Nephron progenitor cell (in vitro differentiated cells): ENCODE data around the gene INTS3.

Experiments used
- DNase-seq: peaks from one replicate; pipeline ENCODE4 v3.0.0; 2021
- H3K27ac Mint-ChIP-seq: 2 replicates; pipeline ENCODE4 v1.8.0; 2021; ENCODE audit warnings: mild to moderate bottlenecking, moderate library complexity, mixed read lengths
- H3K27me3 Mint-ChIP-seq: 2 replicates; pipeline ENCODE4 v1.8.0; 2021; ENCODE audit warnings: mild to moderate bottlenecking, low read depth, mixed read lengths; ENCODE audit not compliant: poor library complexity
- H3K36me3 Mint-ChIP-seq: 2 replicates; pipeline ENCODE4 v1.8.0; 2021; ENCODE audit warnings: low read depth, mixed read lengths
- H3K4me1 Mint-ChIP-seq: 2 replicates; pipeline ENCODE4 v1.8.0; 2021; ENCODE audit warnings: mixed read lengths
- H3K4me3 Mint-ChIP-seq: 2 replicates; pipeline ENCODE4 v1.8.0; 2021; ENCODE audit warnings: mild to moderate bottlenecking, moderate library complexity, mixed read lengths
- H3K9me3 Mint-ChIP-seq: 2 replicates; pipeline ENCODE4 v1.8.0; 2021; ENCODE audit warnings: mild to moderate bottlenecking, moderate library complexity, mixed read lengths
- TF ChIP-seq, protein P1 (sequence below): fragments of 200-600 bp; sonication (generic); IDR thresholded peaks from 2 replicates; pipeline ENCODE4 v1.5.0; 2021; ENCODE audit warnings: antibody characterized with exemption

INTS3 gene

DNA sequence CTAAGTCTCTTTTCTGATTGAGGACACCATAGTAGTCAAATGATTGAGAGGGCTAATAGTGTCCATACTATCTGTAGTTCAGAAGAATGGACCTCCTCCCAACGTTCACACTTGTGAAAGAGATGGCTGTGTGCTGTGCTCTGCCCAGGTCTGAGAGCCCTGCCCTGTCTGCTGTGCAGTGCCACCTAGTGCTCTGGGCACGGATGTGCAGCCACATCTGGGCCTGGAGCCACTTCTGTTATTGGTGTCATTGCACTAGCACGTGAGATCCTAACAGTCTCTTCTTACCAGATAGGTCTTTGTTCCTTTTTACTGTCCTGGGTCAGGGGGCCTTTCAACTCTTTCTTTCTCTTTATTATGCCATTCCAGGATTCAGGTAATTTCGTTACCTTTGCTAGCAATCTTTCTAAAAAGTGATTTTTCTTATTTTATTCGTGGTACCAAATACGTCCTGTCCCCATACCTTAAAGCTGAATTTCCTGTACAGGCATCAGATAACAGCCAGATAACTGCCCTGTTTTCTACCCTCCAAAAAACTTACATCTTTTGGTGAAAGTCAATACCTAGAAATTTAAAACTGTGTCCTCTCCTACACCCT lies 21.7 kb downstream of the INTS3 start:
- DNase-seq: peak; percentile 78
- Mint-ChIP-seq H3K9me3 (no peaks in the 10 kb centered on the region), H3K27ac (no peak overlapping the region), H3K36me3 (peaks cover 68% of the 10 kb centered on the region), H3K4me3 (no peak overlapping the region), H3K27me3 (no peaks in the 10 kb centered on the region), H3K4me1 (peaks cover 7% of the 10 kb centered on the region)
- TF ChIP-seq, protein P1, sequence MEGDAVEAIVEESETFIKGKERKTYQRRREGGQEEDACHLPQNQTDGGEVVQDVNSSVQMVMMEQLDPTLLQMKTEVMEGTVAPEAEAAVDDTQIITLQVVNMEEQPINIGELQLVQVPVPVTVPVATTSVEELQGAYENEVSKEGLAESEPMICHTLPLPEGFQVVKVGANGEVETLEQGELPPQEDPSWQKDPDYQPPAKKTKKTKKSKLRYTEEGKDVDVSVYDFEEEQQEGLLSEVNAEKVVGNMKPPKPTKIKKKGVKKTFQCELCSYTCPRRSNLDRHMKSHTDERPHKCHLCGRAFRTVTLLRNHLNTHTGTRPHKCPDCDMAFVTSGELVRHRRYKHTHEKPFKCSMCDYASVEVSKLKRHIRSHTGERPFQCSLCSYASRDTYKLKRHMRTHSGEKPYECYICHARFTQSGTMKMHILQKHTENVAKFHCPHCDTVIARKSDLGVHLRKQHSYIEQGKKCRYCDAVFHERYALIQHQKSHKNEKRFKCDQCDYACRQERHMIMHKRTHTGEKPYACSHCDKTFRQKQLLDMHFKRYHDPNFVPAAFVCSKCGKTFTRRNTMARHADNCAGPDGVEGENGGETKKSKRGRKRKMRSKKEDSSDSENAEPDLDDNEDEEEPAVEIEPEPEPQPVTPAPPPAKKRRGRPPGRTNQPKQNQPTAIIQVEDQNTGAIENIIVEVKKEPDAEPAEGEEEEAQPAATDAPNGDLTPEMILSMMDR: peak; percentile 88

- Mint-ChIP-seq H3K27ac (no peak overlapping the region), H3K36me3 (peaks cover 73% of the 10 kb centered on the region), H3K9me3 (no peaks in the 10 kb centered on the region), H3K27me3 (no peaks in the 10 kb centered on the region), H3K4me3 (no peak overlapping the region), H3K4me1 (peaks cover 7% of the 10 kb centered on the region)
- TF ChIP-seq, protein P1: no peak
- no peak for DNase-seq
Measured at GRCh38 chr1:153750026-153750995, 22.5 kb downstream of the INTS3 start.

GRCh38 chr1:153752072-153752471 lies 24.2 kb downstream of the INTS3 start:
- peaks cover 7% of the 10 kb centered on the region for H3K4me1 Mint-ChIP-seq
- no peaks in the 10 kb centered on the region for H3K9me3 Mint-ChIP-seq
- DNase-seq: no peak
- H3K36me3 Mint-ChIP-seq: peaks cover 70% of the 10 kb centered on the region
- no peak overlapping the region for H3K4me3 Mint-ChIP-seq
- TF ChIP-seq, protein P1: no peak
- peak overlapping the region; percentile 43 for H3K27ac Mint-ChIP-seq
- no peaks in the 10 kb centered on the region for H3K27me3 Mint-ChIP-seq

- H3K27me3 Mint-ChIP-seq: no peaks in the 10 kb centered on the region
- no peak overlapping the region for H3K4me3 Mint-ChIP-seq
- H3K27ac Mint-ChIP-seq: peak overlapping the region; percentile 88
- H3K9me3 Mint-ChIP-seq: no peaks in the 10 kb centered on the region
- peaks cover 9% of the 10 kb centered on the region for H3K4me1 Mint-ChIP-seq
- TF ChIP-seq, protein P1: no peak
- H3K36me3 Mint-ChIP-seq: peaks cover 73% of the 10 kb centered on the region
- DNase-seq: no peak
Measured at GRCh38 chr1:153752571-153753195, 24.8 kb downstream of the INTS3 start.

- Mint-ChIP-seq H3K9me3 (no peaks in the 10 kb centered on the region), H3K36me3 (peaks cover 77% of the 10 kb centered on the region), H3K27ac (peak overlapping the region; percentile 9), H3K4me3 (no peak overlapping the region), H3K27me3 (no peaks in the 10 kb centered on the region), H3K4me1 (peaks cover 15% of the 10 kb centered on the region)
- TF ChIP-seq, protein P1: no peak
- no peak for DNase-seq
Measured at GRCh38 chr1:153754266-153754665, 26.4 kb downstream of the INTS3 start.
